Sigmoid colon (tissue), 7 donors: ENCODE results near the gene RNF212B. TPM values are rescaled to one million over a fixed set of nuclear protein-coding genes. Genes with fewer than 3 reads are reported as not detected.
A peak's percentile ranks its signal among the peaks of the same experiment; 100 is the strongest.

Source experiments
- DNase-seq: peaks from one replicate; pipeline ENCODE4 v3.0.0-alpha.2; 2019
- H3K27ac ChIP-seq, 4 donors: fragments of 200-600 bp; sonication (generic); one replicate each; pipeline ENCODE4 v1.5.1; 2016 to 2019; ENCODE audit warnings: mild to moderate bottlenecking in 1 of 4
- H3K27me3 ChIP-seq, 3 donors: fragments of 200-600 bp; sonication (generic); one replicate each; pipeline ENCODE4 v1.5.1; 2019; ENCODE audit warnings: mild to moderate bottlenecking in 1 of 3
- H3K36me3 ChIP-seq, 4 donors: fragments of 200-600 bp; sonication (generic); one replicate each; pipeline ENCODE4 v1.5.1; 2016 to 2019
- H3K4me1 ChIP-seq, 4 donors: fragments of 200-600 bp; sonication (generic); one replicate each; pipeline ENCODE4 v1.5.1; 2017 to 2019
- H3K4me3 ChIP-seq, 4 donors: fragments of 200-600 bp; sonication (generic); one replicate each; pipeline ENCODE4 v1.5.1; 2017 to 2019; ENCODE audit warnings: mild to moderate bottlenecking in 2 of 4, moderate library complexity in 1 of 4
- H3K9me3 ChIP-seq, 4 donors: fragments of 200-600 bp in 3 of 4; sonication (generic) in 3 of 4; one replicate each; pipeline versions ENCODE4 v1.5.1 to v1.6.1; 2013 to 2019
- EP300 ChIP-seq, 4 donors: sonication (generic); formaldehyde crosslinking; IDR thresholded peaks; one replicate each; pipeline ENCODE4 v1.6.1; 2017; ENCODE audit warnings: antibody characterized with exemption in 4 of 4
- POLR2AphosphoS5 ChIP-seq, 4 donors: sonication (generic); formaldehyde crosslinking; IDR thresholded peaks; one replicate each; pipeline ENCODE4 v1.6.1; 2017; ENCODE audit warnings: antibody characterized with exemption in 4 of 4
- WGBS, 2 donors: extraction: QIAGEN DNeasy Blood & Tissue Kit; methylation state at CpG; one replicate each; pipeline ENCODE4 v1.1.7; 2013; 5-methylcytosine and 5-hydroxymethylcytosine counted together
- intact Hi-C: fragments of 100-400 bp; cut with DNase I; formaldehyde crosslinking; loops from one replicate; pipeline ENCODE4 v1.15.1; 2023
- polyA plus RNA-seq, 3 donors: library from polyadenylated mRNA; stranded (reverse); fragments of 200-250 nt; gene quantifications; one replicate each; pipeline ENCODE4 v1.2.3, GENCODE V29; 2013
- small RNA-seq, 3 donors: library from RNA; depleted of rRNA; stranded (forward); fragments of <200 nt; gene quantifications; one replicate each; pipeline ENCODE3, GENCODE V24; 2016
- total RNA-seq, 4 donors: library from RNA; depleted of rRNA; stranded (reverse); fragments of >200 nt; gene quantifications; one replicate each; pipeline ENCODE4 v1.1.0, GENCODE V29; 2016
- donor health status: healthy with polysubstance abuse.
- donor health status: Bipolar disorder and iron deficiency.
- donor health status: healthy.

Gene RNF212B
- total and polyA plus RNA-seq, 7 donors: not detected

GRCh38 chr14:23321572-23322547 is 84.1 kb downstream of the RNF212B start:
- H3K27ac ChIP-seq: peak overlapping the region; percentile 97 to 99 (median 98)
- 0% methylated on average over 64 of the region's 64 CpGs for WGBS, 2 donors
- no peak for TF ChIP-seq EP300 (IDR thresholded peaks at IDR 0.05)
- peak in 1 of 4 donors; percentile 2 for TF ChIP-seq POLR2AphosphoS5 (IDR thresholded peaks at IDR 0.05)
- H3K9me3 ChIP-seq: no peaks in the 10 kb centered on the region
- no peaks in the 10 kb centered on the region for H3K27me3 ChIP-seq
- H3K4me1 ChIP-seq: peaks cover 0 to 29% (median 21%) of the 10 kb centered on the region in 4 donors
- intact Hi-C loops: loop anchor here (2.0 to 10.0 kb wide), 2 partner anchors 15 to 233 kb away; partner anchors contain the start of genes BCL2L2, THTPA and ZFHX2
- peaks cover 17 to 32% (median 19%) of the 10 kb centered on the region in 4 donors for H3K36me3 ChIP-seq
- DNase-seq: peak; percentile 81
- peak overlapping the region; percentile 95 to 99 (median 98) for H3K4me3 ChIP-seq

Small RNA genes lying within 50 kb of the gene (small RNA-seq; reads per million reads assigned to genes)
- gene AL049829.1 (0 reads per million in 3 donors), gene RNU6-1046P (0 reads per million in 3 donors)

Other genes starting within 250 kb of the RNF212B start
- 10 to 100 TPM in 3 of 4 donors, 1 to 10 TPM in 1; 8.9 to 19.9 (median 12.9) TPM for gene C14orf93, start 227.8 kb upstream of the RNF212B start, total RNA-seq
- gene C14orf93, start 227.8 kb upstream of the RNF212B start, polyA plus RNA-seq: 10 to 100 TPM in 2 of 3 donors, 1 to 10 TPM in 1; 7.4 to 11.9 (median 10.2) TPM
- 100 to 1,000 TPM; 113 to 179 (median 135) TPM for gene PSMB5, start 203.0 kb upstream of the RNF212B start, total RNA-seq
- 100 to 1,000 TPM; 132 to 145 (median 141) TPM for gene PSMB5, start 203.0 kb upstream of the RNF212B start, polyA plus RNA-seq
- gene PSMB11, start 195.7 kb upstream of the RNF212B start, total RNA-seq: under 1 TPM in 1 of 4 donors, not detected in 3; 0.41 TPM
- gene PSMB11, start 195.7 kb upstream of the RNF212B start, polyA plus RNA-seq: under 1 TPM in 1 of 3 donors, not detected in 2; 0.06 TPM
- gene CDH24, start 180.4 kb upstream of the RNF212B start, total RNA-seq: 1 to 10 TPM; 2.0 to 7.5 (median 2.8) TPM
- gene CDH24, start 180.4 kb upstream of the RNF212B start, polyA plus RNA-seq: 1 to 10 TPM in 1 of 3 donors, under 1 TPM in 2; 0.46 to 5.4 (median 0.60) TPM
- gene ACIN1, start 142.8 kb upstream of the RNF212B start, total RNA-seq: 100 to 1,000 TPM in 1 of 4 donors, 10 to 100 TPM in 3; 79.9 to 129 (median 93.9) TPM
- gene ACIN1, start 142.8 kb upstream of the RNF212B start, polyA plus RNA-seq: 100 to 1,000 TPM in 1 of 3 donors, 10 to 100 TPM in 2; 37.8 to 114 (median 40.9) TPM
- gene C14orf119, start 142.4 kb upstream of the RNF212B start, total RNA-seq: 10 to 100 TPM; 22.4 to 38.9 (median 30.1) TPM
- gene C14orf119, start 142.4 kb upstream of the RNF212B start, polyA plus RNA-seq: 10 to 100 TPM; 49.2 to 94.3 (median 50.0) TPM
- under 1 TPM in 1 of 4 donors, not detected in 3; 0.27 TPM for gene CIROP, start 132.9 kb upstream of the RNF212B start, total RNA-seq
- not detected for gene CIROP, start 132.9 kb upstream of the RNF212B start, polyA plus RNA-seq
- gene CEBPE, start 118.7 kb upstream of the RNF212B start, total RNA-seq: under 1 TPM in 1 of 4 donors, not detected in 3; 0.68 TPM
- under 1 TPM in 1 of 3 donors, not detected in 2; 0.28 TPM for gene CEBPE, start 118.7 kb upstream of the RNF212B start, polyA plus RNA-seq
- gene SLC7A8, start 54.3 kb upstream of the RNF212B start, total RNA-seq: 10 to 100 TPM in 3 of 4 donors, 1 to 10 TPM in 1; 9.9 to 19.7 (median 14.1) TPM
- gene SLC7A8, start 54.3 kb upstream of the RNF212B start, polyA plus RNA-seq: 10 to 100 TPM in 2 of 3 donors, 1 to 10 TPM in 1; 5.5 to 24.7 (median 13.2) TPM
- gene HOMEZ, start 48.2 kb downstream of the RNF212B start, total RNA-seq: 10 to 100 TPM in 1 of 4 donors, 1 to 10 TPM in 3; 5.4 to 10.5 (median 6.1) TPM
- 10 to 100 TPM in 1 of 3 donors, 1 to 10 TPM in 2; 6.0 to 12.0 (median 6.5) TPM for gene HOMEZ, start 48.2 kb downstream of the RNF212B start, polyA plus RNA-seq
- gene PPP1R3E, start 64.9 kb downstream of the RNF212B start, total RNA-seq: 10 to 100 TPM in 1 of 4 donors, 1 to 10 TPM in 3; 4.5 to 10.7 (median 8.9) TPM
- 10 to 100 TPM in 1 of 3 donors, 1 to 10 TPM in 2; 2.5 to 12.9 (median 3.6) TPM for gene PPP1R3E, start 64.9 kb downstream of the RNF212B start, polyA plus RNA-seq
- 100 to 1,000 TPM in 2 of 4 donors, 10 to 100 TPM in 2; 75.9 to 118 (median 101) TPM for gene BCL2L2, start 68.9 kb downstream of the RNF212B start, total RNA-seq
- 10 to 100 TPM; 57.0 to 63.3 (median 61.9) TPM for gene BCL2L2, start 68.9 kb downstream of the RNF212B start, polyA plus RNA-seq
- gene PABPN1, start 83.5 kb downstream of the RNF212B start, total RNA-seq: 10 to 100 TPM; 38.3 to 71.5 (median 48.3) TPM
- 100 to 1,000 TPM in 1 of 3 donors, 10 to 100 TPM in 2; 69.1 to 137 (median 76.3) TPM for gene PABPN1, start 83.5 kb downstream of the RNF212B start, polyA plus RNA-seq
- 10 to 100 TPM; 18.1 to 38.8 (median 26.3) TPM for gene SLC22A17, start 115.0 kb downstream of the RNF212B start, total RNA-seq
- 10 to 100 TPM in 1 of 3 donors, under 1 TPM in 2; 0.60 to 10.6 (median 0.92) TPM for gene SLC22A17, start 115.0 kb downstream of the RNF212B start, polyA plus RNA-seq
- gene EFS, start 127.2 kb downstream of the RNF212B start, total RNA-seq: 10 to 100 TPM in 3 of 4 donors, 1 to 10 TPM in 1; 10.0 to 19.9 (median 11.5) TPM
- 1 to 10 TPM in 2 of 3 donors, under 1 TPM in 1; 0.46 to 3.0 (median 2.9) TPM for gene EFS, start 127.2 kb downstream of the RNF212B start, polyA plus RNA-seq
- not detected for gene IL25, start 134.9 kb downstream of the RNF212B start, total RNA-seq
- gene IL25, start 134.9 kb downstream of the RNF212B start, polyA plus RNA-seq: not detected
- gene CMTM5, start 139.1 kb downstream of the RNF212B start, total RNA-seq: 1 to 10 TPM; 1.8 to 4.6 (median 3.8) TPM
- gene CMTM5, start 139.1 kb downstream of the RNF212B start, polyA plus RNA-seq: 1 to 10 TPM in 1 of 3 donors, not detected in 2; 1.2 TPM
- not detected for gene MYH6, start 170.3 kb downstream of the RNF212B start, total RNA-seq
- 1 to 10 TPM; 1.5 to 4.9 (median 3.0) TPM for gene MYH6, start 170.3 kb downstream of the RNF212B start, polyA plus RNA-seq
- under 1 TPM in 2 of 4 donors, not detected in 2; under 0.01 to 0.14 TPM for gene MYH7, start 197.7 kb downstream of the RNF212B start, total RNA-seq
- 10 to 100 TPM in 1 of 3 donors, 1 to 10 TPM in 1, under 1 TPM in 1; 0.28 to 11.6 (median 3.6) TPM for gene MYH7, start 197.7 kb downstream of the RNF212B start, polyA plus RNA-seq
- gene NGDN, start 231.8 kb downstream of the RNF212B start, total RNA-seq: 10 to 100 TPM; 23.3 to 46.2 (median 42.7) TPM
- gene NGDN, start 231.8 kb downstream of the RNF212B start, polyA plus RNA-seq: 10 to 100 TPM; 28.2 to 39.6 (median 28.7) TPM